Keratinocyte (primary cell): ENCODE data around the gene CNTNAP5.

Source experiments
- EZH2 ChIP-seq: IDR thresholded peaks from one replicate; pipeline ENCODE4 v1.6.1; 2012; ENCODE audit warnings: inconsistent platforms, mild to moderate bottlenecking, low read length, moderate library complexity
- TF ChIP-seq, protein P1 (sequence below), 3 experiments: IDR thresholded peaks in 1 of 3; conservative IDR thresholded peaks in 1 of 3; optimal IDR thresholded peaks in 1 of 3; 2 replicates in 2 of 3; 3 replicates in 1 of 3; pipeline versions ENCODE3 to v1.5.1; 2011; ENCODE audit warnings: low read length in 3 of 3, mild to moderate bottlenecking in 3 of 3, moderate library complexity in 2 of 3, control low read depth in 1 of 3, inconsistent platforms in 1 of 3; ENCODE audit not compliant: insufficient read depth in 2 of 3; ENCODE audit errors: extremely low read depth in 1 of 3

DNA sequence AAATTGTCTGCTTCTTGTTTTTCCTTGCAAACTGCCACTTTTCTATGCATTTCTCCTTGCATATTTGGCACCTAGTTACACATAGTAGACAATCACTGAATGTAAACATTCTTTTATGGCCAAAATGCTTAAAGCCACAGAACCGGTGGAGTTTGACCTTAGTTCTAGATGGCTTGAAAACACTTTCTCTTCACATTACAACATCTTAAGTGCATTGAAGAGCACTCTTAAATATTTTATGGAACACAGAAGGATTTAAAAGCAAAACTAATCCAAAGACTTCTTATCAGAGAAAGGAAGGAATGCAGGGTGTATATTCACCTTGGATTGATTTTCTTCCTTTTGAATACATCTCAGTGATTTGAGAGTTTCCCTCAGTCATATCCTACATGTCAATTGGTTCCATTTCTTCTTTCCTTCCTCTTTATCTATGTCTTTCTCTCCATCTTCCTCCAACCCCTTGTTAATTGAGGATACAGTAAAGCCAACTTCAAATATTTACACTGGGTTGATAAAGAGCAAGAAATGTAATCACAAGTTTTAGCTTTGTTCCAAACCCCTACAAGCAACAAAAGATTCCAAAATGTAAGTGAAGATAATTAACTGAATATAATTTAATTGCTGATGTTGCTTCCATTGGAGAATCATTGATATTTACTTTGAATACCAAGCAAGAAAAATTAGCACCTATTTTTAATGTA lies 548.0 kb downstream of the CNTNAP5 start:
- TF ChIP-seq, protein P1, sequence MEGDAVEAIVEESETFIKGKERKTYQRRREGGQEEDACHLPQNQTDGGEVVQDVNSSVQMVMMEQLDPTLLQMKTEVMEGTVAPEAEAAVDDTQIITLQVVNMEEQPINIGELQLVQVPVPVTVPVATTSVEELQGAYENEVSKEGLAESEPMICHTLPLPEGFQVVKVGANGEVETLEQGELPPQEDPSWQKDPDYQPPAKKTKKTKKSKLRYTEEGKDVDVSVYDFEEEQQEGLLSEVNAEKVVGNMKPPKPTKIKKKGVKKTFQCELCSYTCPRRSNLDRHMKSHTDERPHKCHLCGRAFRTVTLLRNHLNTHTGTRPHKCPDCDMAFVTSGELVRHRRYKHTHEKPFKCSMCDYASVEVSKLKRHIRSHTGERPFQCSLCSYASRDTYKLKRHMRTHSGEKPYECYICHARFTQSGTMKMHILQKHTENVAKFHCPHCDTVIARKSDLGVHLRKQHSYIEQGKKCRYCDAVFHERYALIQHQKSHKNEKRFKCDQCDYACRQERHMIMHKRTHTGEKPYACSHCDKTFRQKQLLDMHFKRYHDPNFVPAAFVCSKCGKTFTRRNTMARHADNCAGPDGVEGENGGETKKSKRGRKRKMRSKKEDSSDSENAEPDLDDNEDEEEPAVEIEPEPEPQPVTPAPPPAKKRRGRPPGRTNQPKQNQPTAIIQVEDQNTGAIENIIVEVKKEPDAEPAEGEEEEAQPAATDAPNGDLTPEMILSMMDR (optimal IDR thresholded peaks at IDR 0.05 in 1 of 3, IDR thresholded peaks at IDR 0.05 in 1 of 3, conservative IDR thresholded peaks at IDR 0.05 in 1 of 3; ENCODE audit: extremely low read depth in 1 of 3, insufficient read depth in 2 of 3, low read length in 3 of 3) = no peak
- TF ChIP-seq EZH2 = no peak
